GM18526 (cell line): ENCODE measurements around the gene SMIM9.

Experiments
- POLR2A ChIP-seq: IDR thresholded peaks from 3 replicates; pipeline ENCODE4 v1.6.1; 2011; ENCODE audit not compliant: insufficient read length; ENCODE audit errors: extremely low read depth

Gene SMIM9

GRCh38 chrX:154793084-154793795, 41.2 kb downstream of the SMIM9 start:
- no peak for TF ChIP-seq POLR2A

- TF ChIP-seq POLR2A = no peak
Measured at GRCh38 chrX:154791939-154792338, 42.5 kb downstream of the SMIM9 start.

- no peak for TF ChIP-seq POLR2A
Measured at GRCh38 chrX:154791467-154791866, 43.0 kb downstream of the SMIM9 start.

- TF ChIP-seq POLR2A = no peak
Measured at GRCh38 chrX:154785716-154786115, 48.7 kb downstream of the SMIM9 start.

- TF ChIP-seq POLR2A = no peak
Measured at GRCh38 chrX:154784149-154784995, 50.1 kb downstream of the SMIM9 start.

- no peak for TF ChIP-seq POLR2A
Measured at GRCh38 chrX:154780968-154781367, 53.5 kb downstream of the SMIM9 start.

- TF ChIP-seq POLR2A = no peak
Measured at GRCh38 chrX:154779261-154779660, 55.2 kb downstream of the SMIM9 start.

GRCh38 chrX:154776753-154777152, 57.7 kb downstream of the SMIM9 start:
- no peak for TF ChIP-seq POLR2A

- TF ChIP-seq POLR2A = no peak
Measured at GRCh38 chrX:154775419-154776349, 58.8 kb downstream of the SMIM9 start.

- TF ChIP-seq POLR2A = no peak
Measured at GRCh38 chrX:154774622-154775021, 59.8 kb downstream of the SMIM9 start.
